Prostate gland (tissue), 2 donors: Measurements from ENCODE around the gene STAT5A. TPM values are rescaled to one million over a fixed set of nuclear protein-coding genes. Genes with fewer than 3 reads are reported as not detected.
"Not testable (repeated sequence)": the region's sequence is repeated elsewhere in the genome, so short reads cannot be mapped to it uniquely, and the experiment has no call there.

ENCODE experiments used
- DNase-seq: peaks from one replicate; pipeline ENCODE4 v3.0.0-alpha.2; 2019; ENCODE audit warnings: low spot score
- H3K27ac ChIP-seq, 2 donors: fragments of 200-600 bp; sonication (generic); 2 replicates each; pipeline ENCODE4 v1.5.1; 2017 to 2019
- H3K27me3 ChIP-seq: fragments of 200-600 bp; sonication (generic); replicated peaks from 2 replicates; pipeline ENCODE4 v1.5.1; 2019; ENCODE audit not compliant: insufficient read depth
- H3K36me3 ChIP-seq, 2 donors: fragments of 200-600 bp; sonication (generic); 1 replicate in 1 of 2; 2 replicates in 1 of 2; pipeline versions ENCODE4 v1.5.1 to v1.8.1; 2017 to 2019
- H3K4me1 ChIP-seq: fragments of 200-600 bp; sonication (generic); replicated peaks from 2 replicates; pipeline ENCODE4 v1.5.1; 2019
- H3K4me3 ChIP-seq, 2 donors: fragments of 200-600 bp; sonication (generic); 2 replicates each; pipeline ENCODE4 v1.5.1; 2017 to 2019
- H3K9me3 ChIP-seq: fragments of 200-600 bp; sonication (generic); 2 replicates; pipeline ENCODE4 v1.5.1; 2017
- CTCF ChIP-seq, 4 experiments: fragments of 200-600 bp in 2 of 4; fragments of 450-650 bp in 2 of 4; sonication (generic) in 2 of 4; IDR thresholded peaks; 1 replicate in 3 of 4; 2 replicates in 1 of 4; pipeline ENCODE4 v1.5.1; 2016 to 2019; ENCODE audit warnings: antibody characterized with exemption in 4 of 4, mild to moderate bottlenecking in 2 of 4, moderate library complexity in 2 of 4
- POLR2A ChIP-seq: fragments of 450-650 bp; IDR thresholded peaks from one replicate; pipeline ENCODE4 v1.6.1; 2016; ENCODE audit warnings: antibody characterized with exemption, mild to moderate bottlenecking
- POLR2AphosphoS5 ChIP-seq: sonication (generic); formaldehyde crosslinking; IDR thresholded peaks from one replicate; pipeline ENCODE4 v1.6.1; 2017; ENCODE audit warnings: antibody characterized with exemption
- WGBS: methylation state at CpG from one replicate; pipeline ENCODE4 v1.1.5; 2018; 5-methylcytosine and 5-hydroxymethylcytosine counted together
- intact Hi-C: fragments of 100-400 bp; cut with DNase I; formaldehyde crosslinking; loops from one replicate; pipeline ENCODE4 v1.14.2; 2022
- total RNA-seq, 2 donors: library from RNA; depleted of rRNA; stranded (reverse); fragments of >200 nt; gene quantifications; one replicate each; pipeline ENCODE4 v1.1.0, GENCODE V29; 2016

STAT5A gene
- total RNA-seq, 2 donors from 2014 or later = 31.1 to 45.8 TPM

DNA sequence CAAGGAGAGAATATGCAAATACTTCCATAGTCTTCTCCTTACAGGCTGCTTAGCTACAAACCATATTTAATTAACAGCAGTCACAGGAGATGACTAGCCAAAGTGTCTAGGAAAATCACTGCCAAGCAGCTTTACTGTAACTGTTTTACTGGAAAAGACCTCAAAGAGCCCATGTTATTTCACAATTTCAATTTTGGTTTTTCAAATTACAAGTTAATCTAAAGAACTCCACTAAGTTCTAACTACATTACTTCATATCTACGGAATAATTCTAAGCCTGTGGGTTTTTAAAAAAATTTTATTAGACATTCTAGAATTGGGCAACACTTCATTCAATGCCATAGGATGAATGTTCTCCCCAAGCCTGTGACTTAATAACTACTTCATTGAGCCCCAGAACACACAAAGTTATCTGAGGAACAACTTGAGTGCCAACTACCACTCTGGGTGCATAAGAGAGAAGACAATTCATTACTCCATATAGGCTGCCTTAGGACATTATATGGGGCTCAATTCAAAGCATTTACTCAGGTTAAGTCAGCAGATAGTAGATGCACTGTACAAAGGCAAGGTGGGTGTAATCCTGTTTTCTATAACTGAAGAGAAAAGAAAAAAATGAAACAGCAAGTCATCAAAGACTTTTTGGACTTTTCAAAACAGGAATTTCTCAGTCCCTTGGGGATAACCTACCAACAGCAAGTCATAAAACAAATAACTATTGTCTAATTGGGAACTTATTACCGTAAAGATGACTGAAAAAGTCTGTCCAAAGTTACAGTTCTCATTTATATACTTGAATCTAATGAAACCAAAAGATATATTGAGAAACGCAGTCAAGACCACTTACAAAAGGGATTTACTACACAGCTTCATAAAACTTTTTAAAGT is 66.9 kb downstream of the STAT5A start:
- Histone ChIP-seq H3K36me3 (no peaks in the 10 kb centered on the region), H3K9me3 (no peaks in the 10 kb centered on the region), H3K27ac (no peak overlapping the region), H3K4me3 (no peak overlapping the region), H3K4me1 (peaks cover 11% of the 10 kb centered on the region), H3K27me3 (no peaks in the 10 kb centered on the region)
- 48% methylated on average over 3 of the region's 3 CpGs for WGBS
- intact Hi-C loops = no loop called here
- no peak for DNase-seq
- TF ChIP-seq CTCF (IDR thresholded peaks at IDR 0.05) = no peak
- TF ChIP-seq POLR2AphosphoS5 = no peak
- TF ChIP-seq POLR2A = no peak

- Histone ChIP-seq H3K4me3 (no peak overlapping the region), H3K27ac (no peak overlapping the region), H3K9me3 (no peaks in the 10 kb centered on the region), H3K36me3 (no peaks in the 10 kb centered on the region), H3K27me3 (no peaks in the 10 kb centered on the region), H3K4me1 (peaks cover 14% of the 10 kb centered on the region)
- no peak for TF ChIP-seq POLR2AphosphoS5
- no peak for TF ChIP-seq POLR2A
- no peak for TF ChIP-seq CTCF (IDR thresholded peaks at IDR 0.05)
- intact Hi-C loops = no loop called here
- WGBS = 22% methylated on average over 1 of the region's 1 CpG
- DNase-seq = no peak
Observed at GRCh38 chr17:42358434-42358833, 70.1 kb downstream of the STAT5A start.

DNA sequence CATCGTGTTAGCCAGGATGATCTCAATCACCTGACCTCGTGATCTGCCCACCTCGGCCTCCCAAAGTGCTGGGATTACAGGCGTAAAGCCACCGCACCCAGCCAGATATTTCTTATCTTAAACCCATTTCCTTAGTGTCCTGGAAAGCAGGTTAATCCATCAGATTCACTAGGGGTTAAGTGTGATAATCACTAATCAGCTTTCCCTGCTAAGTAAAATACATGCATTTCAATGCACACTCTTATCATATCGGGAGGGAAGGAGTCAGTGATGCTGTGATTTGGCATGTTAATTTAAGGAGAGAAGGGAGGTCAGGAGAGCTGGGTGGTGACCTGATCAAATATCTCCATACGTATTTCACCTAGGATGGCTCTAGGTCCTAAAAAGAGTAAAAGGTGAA is 70.8 kb downstream of the STAT5A start:
- H3K4me1 ChIP-seq = peaks cover 14% of the 10 kb centered on the region
- 96% methylated on average over 7 of the region's 7 CpGs for WGBS
- intact Hi-C loops = no loop called here

GRCh38 chr17:42360388-42360787 is 72.1 kb downstream of the STAT5A start:
- H3K27ac ChIP-seq = not testable (repeated sequence)

More for the DNA sequence above, 70.8 kb downstream of the STAT5A start:
- Histone ChIP-seq H3K4me3 (no peak overlapping the region), H3K9me3 (no peaks in the 10 kb centered on the region), H3K27me3 (no peaks in the 10 kb centered on the region), H3K27ac (no peak overlapping the region), H3K36me3 (no peaks in the 10 kb centered on the region)
- no peak for DNase-seq
- TF ChIP-seq POLR2A (no peak), POLR2AphosphoS5 (no peak), CTCF (IDR thresholded peaks at IDR 0.05) (no peak)

More at GRCh38 chr17:42360388-42360787, 72.1 kb downstream of the STAT5A start:
- H3K9me3 ChIP-seq, H3K4me3 ChIP-seq, DNase-seq, H3K36me3 ChIP-seq, intact Hi-C loops, H3K27me3 ChIP-seq: not testable (repeated sequence)
- 94% methylated on average over 2 of the region's 2 CpGs for WGBS
- peaks cover 10% of the 10 kb centered on the region for H3K4me1 ChIP-seq

Other genes with a start within 250 kb of the STAT5A start
- gene C17orf113, start 237.9 kb upstream of the STAT5A start, total RNA-seq = 1 to 10 TPM; 4.2 to 4.8 TPM
- gene ZNF385C, start 190.0 kb upstream of the STAT5A start, total RNA-seq = 10 to 100 TPM in 1 of 2 donors, 1 to 10 TPM in 1; 2.3 to 11.8 TPM
- gene DHX58, start 175.8 kb upstream of the STAT5A start, total RNA-seq = 10 to 100 TPM; 26.7 to 38.6 TPM
- gene KAT2A, start 167.1 kb upstream of the STAT5A start, total RNA-seq = 10 to 100 TPM; 32.9 to 90.1 TPM
- 1 to 10 TPM in 1 of 2 donors, under 1 TPM in 1; 0.18 to 1.2 TPM for gene HSPB9, start 165.7 kb upstream of the STAT5A start, total RNA-seq
- 100 to 1,000 TPM; 124 to 146 TPM for gene RAB5C, start 133.5 kb upstream of the STAT5A start, total RNA-seq
- gene KCNH4, start 107.4 kb upstream of the STAT5A start, total RNA-seq = under 1 TPM in 1 of 2 donors, not detected in 1; 0.51 TPM
- not detected for gene HCRT, start 103.0 kb upstream of the STAT5A start, total RNA-seq
- gene GHDC, start 94.0 kb upstream of the STAT5A start, total RNA-seq = 100 to 1,000 TPM in 1 of 2 donors, 10 to 100 TPM in 1; 45.3 to 106 TPM
- gene STAT5B, start 12.1 kb upstream of the STAT5A start, total RNA-seq = 10 to 100 TPM; 58.0 to 83.8 TPM
- 100 to 1,000 TPM; 188 to 230 TPM for gene STAT3, start 99.9 kb downstream of the STAT5A start, total RNA-seq
- gene CAVIN1, start 134.8 kb downstream of the STAT5A start, total RNA-seq = 100 to 1,000 TPM; 214 to 220 TPM
- gene ATP6V0A1, start 170.4 kb downstream of the STAT5A start, total RNA-seq = 10 to 100 TPM; 78.0 to 80.3 TPM
- 100 to 1,000 TPM in 1 of 2 donors, 10 to 100 TPM in 1; 81.5 to 123 TPM for gene NAGLU, start 247.7 kb downstream of the STAT5A start, total RNA-seq